ENCODE results near the gene EIF3A.
"Not testable (repeated sequence)": the region's sequence is repeated elsewhere in the genome, so short reads cannot be mapped to it uniquely, and the experiment has no call there.

The EIF3A gene

DNA sequence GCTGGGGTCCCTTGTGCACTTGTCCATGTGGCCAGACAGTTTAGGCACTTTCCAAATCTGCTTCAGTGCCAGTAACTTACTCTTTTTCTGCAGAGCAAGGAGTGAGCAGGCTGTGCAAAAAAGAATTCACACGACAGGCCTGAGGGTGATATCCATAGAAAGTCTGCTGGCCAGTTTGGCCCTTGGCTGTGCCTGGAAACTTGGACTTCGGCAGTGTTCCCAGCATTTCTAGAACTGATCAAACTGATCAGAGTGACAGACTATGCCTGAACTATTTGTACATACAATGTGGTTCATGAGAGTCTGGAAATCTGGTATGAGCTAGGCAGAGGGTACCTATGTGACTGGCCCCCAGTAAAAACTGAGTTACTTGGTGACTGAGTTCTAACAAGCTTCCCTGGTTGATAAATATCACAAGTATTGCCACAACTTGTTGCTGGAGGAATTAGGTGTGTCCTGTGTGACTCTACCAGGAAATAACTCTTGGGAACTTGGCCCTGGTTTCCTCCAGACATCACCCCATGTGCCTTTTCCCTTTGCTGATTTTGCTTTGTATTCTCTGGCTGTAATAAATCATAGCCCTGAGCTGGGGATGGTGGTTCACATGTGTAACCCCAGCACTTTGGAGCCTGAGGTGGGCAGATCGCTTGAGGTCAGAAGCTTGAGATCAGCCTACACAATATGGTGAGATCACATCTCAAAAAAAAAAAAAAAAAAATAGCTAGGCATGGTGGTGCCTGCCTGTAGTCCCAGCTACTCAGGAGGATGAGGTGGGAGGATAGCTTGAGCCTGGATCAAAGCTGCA, 20.0 kb upstream of the EIF3A start:
- DNase-seq (ENCODE audit: low spot score): no peak

GRCh38 chr10:119098576-119098975, 18.0 kb upstream of the EIF3A start:
- DNase-seq (ENCODE audit: low spot score): no peak

- DNase-seq (ENCODE audit: low spot score): not testable (repeated sequence)
Observed at GRCh38 chr10:119096641-119097415, 16.2 kb upstream of the EIF3A start.

DNA sequence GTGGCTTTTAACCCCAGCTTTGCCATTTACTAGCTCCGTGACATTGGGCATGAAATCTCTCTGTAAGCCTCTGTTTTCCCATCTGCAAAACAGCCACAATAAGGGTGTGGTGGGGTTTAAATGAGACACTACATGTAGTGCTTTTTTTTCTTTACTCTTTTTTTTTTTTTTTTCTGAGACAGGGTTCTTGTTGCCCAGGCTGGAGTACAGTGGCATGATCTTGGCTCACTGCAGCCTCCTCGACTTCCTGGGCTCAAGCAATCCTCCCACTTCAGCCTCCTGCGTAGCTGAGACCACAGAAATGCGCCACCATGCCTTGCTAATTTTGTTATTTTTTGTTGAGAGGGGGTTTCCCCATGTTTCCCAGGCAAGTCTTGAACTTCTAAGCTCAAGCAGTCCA, 15.0 kb upstream of the EIF3A start:
- no peak for DNase-seq (ENCODE audit: low spot score)

- DNase-seq (ENCODE audit: low spot score): peak; percentile 83
Observed at GRCh38 chr10:119090968-119091367, 10.4 kb upstream of the EIF3A start.

GRCh38 chr10:119090026-119090795, 9.6 kb upstream of the EIF3A start:
- DNase-seq (ENCODE audit: low spot score): peak; percentile 63

GRCh38 chr10:119087271-119087882, 6.8 kb upstream of the EIF3A start:
- no peak for DNase-seq (ENCODE audit: low spot score)

DNA sequence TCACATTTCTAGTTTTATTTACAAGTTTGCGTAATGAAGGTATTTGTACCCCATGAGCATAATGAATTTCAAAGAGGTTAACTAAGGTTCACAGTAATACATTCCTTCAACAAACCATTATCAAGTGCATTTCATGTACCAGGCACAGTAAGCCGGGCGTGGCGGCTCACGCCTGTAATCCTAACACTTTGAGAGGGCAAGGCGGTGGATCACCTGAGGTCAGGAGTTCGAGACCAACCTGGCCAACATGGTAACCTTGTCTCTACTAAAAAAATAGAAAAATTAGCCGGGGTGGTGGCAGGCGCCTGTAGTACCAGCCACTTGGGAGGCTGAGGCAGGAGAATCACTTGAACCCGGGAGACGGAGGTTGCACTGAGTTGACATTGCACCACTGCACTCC, 4.3 kb upstream of the EIF3A start:
- DNase-seq (ENCODE audit: low spot score): no peak

- DNase-seq (ENCODE audit: low spot score): peak; percentile 57
Observed at GRCh38 chr10:119079599-119080520, 757 bp downstream of the EIF3A start.

DNA sequence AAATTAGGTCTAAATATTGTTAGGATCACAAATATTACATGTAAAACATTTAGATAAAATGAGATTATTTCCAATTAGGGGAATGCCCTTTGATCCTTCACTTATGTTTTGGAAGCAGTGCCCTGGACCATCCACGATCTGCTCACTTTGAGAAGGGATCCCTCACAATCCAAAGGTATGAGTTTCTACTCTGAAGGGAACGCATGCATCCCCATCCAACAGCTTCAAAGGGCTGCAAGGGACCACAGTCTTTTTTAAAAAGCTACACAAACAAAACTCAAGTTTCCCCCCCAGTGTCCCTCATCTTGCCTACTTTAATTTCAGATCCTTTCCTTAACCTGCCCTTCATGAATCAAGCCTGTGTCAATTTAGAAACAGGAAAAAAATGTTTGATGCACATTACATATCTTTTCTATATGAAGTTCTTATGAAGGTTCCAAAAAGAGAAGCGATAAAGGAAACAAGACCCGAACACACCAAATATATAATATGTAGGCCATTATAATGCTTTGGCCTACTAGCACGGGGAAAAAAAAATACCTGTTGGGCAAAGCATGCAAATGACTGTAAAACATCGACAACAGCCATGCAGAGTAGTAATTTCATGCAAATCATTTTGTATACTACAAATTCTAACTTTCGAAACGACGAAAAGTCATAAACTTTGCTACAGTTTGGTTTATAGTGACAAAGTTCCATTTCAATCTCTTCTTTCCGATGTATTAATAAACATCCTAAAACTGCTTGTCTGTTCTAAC, 2.0 kb downstream of the EIF3A start:
- no peak for DNase-seq (ENCODE audit: low spot score)

DNA sequence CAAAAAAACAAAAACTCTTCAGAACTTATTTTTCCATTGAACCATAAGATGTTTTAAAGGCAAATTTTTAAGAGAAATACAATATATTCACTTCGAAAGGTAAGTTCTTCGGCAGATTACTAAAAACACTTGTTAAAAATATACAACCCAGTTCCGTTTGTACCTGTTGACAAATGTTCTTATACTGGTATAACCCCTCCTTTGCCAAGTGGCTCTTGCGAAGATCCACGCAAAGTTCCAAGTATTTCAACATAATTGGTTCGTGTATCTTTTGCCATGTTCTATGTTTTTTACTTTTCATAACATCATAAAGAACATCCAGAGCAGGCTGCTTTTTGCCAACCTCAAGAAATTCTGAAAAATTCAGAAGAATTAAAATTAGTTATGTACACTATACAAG, 7.0 kb downstream of the EIF3A start:
- no peak for DNase-seq (ENCODE audit: low spot score)

DNA sequence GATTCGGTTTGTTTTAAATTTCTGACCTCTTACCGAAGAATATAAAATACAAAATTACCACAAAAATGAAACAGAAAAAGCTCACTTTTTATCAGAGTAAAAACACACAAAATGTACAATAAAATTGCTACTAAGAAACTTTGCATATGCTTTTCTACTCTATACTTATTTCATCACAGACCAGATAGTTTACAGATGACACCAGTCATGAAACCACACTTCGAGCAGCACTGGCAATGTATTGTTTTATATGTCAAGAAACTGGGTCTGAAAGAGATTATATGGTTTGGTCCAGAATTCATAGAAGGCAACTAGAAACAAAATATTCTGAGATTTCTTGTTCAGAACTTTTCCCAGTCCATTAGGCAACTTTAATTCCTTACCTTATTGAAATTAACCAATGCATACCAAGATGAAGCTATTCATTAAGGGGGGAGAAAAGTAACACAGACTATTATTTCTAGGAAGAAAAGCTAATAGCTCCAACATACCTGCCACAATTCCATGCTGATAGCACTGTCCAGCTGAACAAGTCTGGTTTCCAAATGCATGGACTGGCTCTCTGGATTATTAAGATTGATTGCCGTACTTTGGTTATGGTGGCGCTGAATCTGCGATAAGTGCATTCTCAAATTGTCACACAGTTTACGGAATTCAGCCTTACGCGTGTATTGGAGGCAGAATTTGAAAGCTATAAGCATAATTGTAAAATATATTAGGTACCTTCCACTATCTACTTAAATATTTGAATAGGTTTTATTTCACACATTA, 10.0 kb downstream of the EIF3A start:
- no peak for DNase-seq (ENCODE audit: low spot score)

DNA sequence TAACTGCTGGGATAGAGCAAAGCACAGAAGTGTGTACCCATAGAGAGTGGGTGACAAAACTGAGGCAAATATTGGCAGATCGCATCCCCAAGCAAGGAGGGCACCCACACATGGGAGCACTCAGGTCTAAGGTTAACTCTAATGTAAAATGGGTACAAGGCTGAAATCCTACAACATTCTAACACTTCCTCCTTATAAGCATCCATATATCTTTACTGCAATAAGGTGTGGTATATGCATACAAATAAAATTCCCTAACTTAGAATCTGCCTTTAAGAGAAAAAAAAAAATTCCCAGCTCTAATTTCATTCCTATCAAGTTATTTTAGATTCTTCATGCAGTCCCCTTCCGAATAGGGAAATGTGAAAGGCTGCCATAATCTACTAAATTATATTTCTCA, 18.7 kb downstream of the EIF3A start:
- DNase-seq (ENCODE audit: low spot score): no peak

DNA sequence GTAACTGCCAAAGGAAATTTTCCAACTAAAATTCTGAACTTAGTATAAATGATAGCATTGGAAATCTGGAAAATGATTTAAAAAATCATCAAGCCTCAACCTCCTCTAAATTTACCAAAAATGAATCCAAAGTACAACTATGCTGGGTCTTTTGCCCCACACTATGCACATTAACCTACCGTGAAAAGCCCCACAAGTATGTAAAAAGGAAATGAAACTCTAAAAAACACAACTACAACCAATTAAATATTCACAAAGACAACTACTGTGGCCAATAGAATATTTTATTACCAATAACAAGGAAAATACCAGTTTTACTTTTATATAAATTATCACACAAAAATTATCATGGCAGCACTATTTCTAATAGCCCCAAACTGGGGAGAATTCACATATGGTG, 19.3 kb downstream of the EIF3A start:
- DNase-seq (ENCODE audit: low spot score): no peak

DNA sequence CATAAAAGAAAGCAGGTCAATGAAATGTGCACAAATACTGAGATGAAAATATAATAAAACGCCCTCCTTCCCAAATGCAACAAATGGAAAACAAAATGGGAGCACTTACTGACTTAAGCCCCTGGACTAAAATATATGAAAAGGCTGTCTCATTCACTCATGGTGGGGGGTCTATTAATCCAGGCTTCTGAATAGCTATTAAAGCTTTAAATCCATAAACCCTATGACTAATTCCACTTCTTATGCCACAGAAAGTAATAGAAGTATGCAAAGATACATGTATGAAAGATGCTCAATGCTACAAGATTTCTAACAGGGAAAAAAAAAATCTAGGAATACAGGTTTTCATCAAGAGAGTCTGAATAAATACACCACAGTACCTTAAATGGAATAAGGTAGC, 20.5 kb downstream of the EIF3A start:
- no peak for DNase-seq (ENCODE audit: low spot score)

DNA sequence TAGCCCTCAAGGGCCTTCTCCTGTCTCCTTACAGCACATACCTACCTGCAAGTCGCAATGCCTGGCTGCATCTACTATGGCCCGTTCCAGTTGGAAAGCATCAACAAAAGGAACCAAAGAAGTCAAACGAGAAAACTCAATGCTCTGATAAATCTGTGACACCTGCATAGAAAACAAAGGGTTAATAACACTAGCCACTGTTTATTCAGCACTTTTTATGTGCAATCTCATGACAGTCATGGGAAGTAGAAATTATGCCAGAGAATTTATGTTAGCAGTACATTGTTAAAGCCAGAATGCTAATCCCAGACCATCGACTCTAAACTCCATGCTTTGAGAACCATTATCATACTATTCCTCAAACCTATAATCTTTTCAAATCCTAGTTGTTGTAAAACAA, 21.1 kb downstream of the EIF3A start:
- DNase-seq (ENCODE audit: low spot score): no peak

- DNase-seq (ENCODE audit: low spot score): no peak
Observed at GRCh38 chr10:119058010-119058409, 22.6 kb downstream of the EIF3A start.

DNA sequence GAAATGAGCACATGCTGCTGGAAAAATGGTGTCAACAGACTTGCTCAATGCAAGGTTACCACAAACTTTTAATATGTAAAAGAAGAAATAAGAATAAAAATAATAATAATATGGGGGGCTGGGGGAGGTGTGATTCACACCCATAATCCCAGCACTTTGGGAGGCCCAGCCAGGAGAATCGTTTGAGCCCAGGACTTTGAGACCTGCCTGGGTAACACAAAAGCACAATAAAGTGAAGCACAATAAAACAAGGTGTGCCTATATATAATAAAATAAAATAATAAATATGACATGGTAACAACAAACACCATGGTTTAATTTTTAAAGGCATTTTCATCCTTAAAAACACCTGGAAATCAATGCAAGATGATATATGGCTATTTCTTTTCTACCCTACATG, 25.1 kb downstream of the EIF3A start:
- no peak for DNase-seq (ENCODE audit: low spot score)

GRCh38 chr10:119051775-119052174, 28.8 kb downstream of the EIF3A start:
- DNase-seq (ENCODE audit: low spot score): no peak

DNA sequence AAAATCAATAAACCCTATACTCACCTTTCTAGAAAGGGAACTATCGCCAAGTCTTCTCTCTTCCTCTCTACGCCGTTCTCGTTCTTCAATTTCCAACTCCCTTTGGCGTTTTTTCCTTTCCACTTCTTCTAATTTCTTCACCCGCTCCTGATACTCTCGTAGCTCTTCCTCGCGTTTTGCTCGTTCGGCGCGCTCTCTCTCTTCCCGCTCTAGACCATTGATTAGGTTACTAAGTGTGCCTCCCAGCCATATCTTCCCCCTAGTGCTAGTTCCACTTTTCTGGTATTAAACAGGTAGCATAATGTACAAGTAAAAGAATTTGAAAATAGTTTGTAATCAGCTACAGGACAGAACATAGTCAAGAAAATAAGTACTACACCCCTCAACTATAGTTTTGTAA, 30.8 kb downstream of the EIF3A start:
- DNase-seq (ENCODE audit: low spot score): no peak

Measured in CD4-positive, alpha-beta T cell treated with Interleukin-15 for 4 hours (primary cell).